ENCODE results near the gene KNG1. TPM values are rescaled to one million over a fixed set of nuclear protein-coding genes. Genes with fewer than 3 reads are reported as not detected.

Gene KNG1
- total RNA-seq, 1 experiment from 2014 or later: 0.25 TPM

DNA sequence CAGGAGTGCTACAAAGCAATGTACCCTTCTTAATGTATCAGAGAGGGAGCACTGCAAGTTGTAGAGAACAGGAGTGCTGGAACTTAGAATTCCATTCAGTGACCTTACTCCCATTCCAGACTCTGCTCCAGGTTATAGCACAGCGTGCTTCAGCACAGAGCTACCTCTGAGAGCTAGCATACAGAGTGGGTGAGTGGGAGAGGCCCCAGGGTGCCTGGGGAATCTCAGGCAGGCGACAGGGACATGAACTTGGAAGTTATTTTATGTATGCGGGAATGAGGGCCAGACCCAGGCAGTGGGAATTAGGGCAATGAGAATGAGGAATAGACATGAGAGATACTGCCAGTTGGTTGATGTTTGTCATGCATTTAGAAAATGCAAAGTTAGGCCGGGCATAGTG is 3.7 kb upstream of the KNG1 start (continued):
- TF ChIP-seq, protein P1, sequence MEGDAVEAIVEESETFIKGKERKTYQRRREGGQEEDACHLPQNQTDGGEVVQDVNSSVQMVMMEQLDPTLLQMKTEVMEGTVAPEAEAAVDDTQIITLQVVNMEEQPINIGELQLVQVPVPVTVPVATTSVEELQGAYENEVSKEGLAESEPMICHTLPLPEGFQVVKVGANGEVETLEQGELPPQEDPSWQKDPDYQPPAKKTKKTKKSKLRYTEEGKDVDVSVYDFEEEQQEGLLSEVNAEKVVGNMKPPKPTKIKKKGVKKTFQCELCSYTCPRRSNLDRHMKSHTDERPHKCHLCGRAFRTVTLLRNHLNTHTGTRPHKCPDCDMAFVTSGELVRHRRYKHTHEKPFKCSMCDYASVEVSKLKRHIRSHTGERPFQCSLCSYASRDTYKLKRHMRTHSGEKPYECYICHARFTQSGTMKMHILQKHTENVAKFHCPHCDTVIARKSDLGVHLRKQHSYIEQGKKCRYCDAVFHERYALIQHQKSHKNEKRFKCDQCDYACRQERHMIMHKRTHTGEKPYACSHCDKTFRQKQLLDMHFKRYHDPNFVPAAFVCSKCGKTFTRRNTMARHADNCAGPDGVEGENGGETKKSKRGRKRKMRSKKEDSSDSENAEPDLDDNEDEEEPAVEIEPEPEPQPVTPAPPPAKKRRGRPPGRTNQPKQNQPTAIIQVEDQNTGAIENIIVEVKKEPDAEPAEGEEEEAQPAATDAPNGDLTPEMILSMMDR (IDR thresholded peaks at IDR 0.05 in 2 of 3, conservative IDR thresholded peaks at IDR 0.05 in 1 of 3; ENCODE audit: borderline replicate concordance in 1 of 3, insufficient read depth in 1 of 3, low read depth in 2 of 3, low read length in 2 of 3): no peak
- TF ChIP-seq JUND (IDR thresholded peaks at IDR 0.05): no peak

GRCh38 chr3:186719945-186720739 is 3.0 kb downstream of the KNG1 start:
- H3K79me2 ChIP-seq (ENCODE audit: insufficient read depth, low read length): no peaks in the 10 kb centered on the region
- no peaks in the 10 kb centered on the region for H3K9me3 ChIP-seq (ENCODE audit: control insufficient read depth in 1 of 2, insufficient read depth in 1 of 2, low read depth in 1 of 2, low read length in 2 of 2)
- ChIA-PET RAD21 (ENCODE audit: low non-redundant PET in 1 of 2, low total read pairs in 2 of 2, uncharacterized antibody in 2 of 2, unreplicated experiment in 2 of 2) (no interaction called here), CTCF (no interaction called here), POLR2A (interaction anchor here (1.1 kb wide), 1 partner anchor 70 kb away, joined by 3 read pairs; no protein-coding TSS in a partner anchor)
- TF ChIP-seq EGR1 (IDR thresholded peaks at IDR 0.05; ENCODE audit: low read depth) (no peak), POLR2A (IDR thresholded peaks at IDR 0.05; ENCODE audit: borderline replicate concordance, extremely low read depth, insufficient read depth, insufficient read length) (no peak), ELF1 (IDR thresholded peaks at IDR 0.05; ENCODE audit: borderline replicate concordance, low read depth) (no peak), RAD21 (IDR thresholded peaks at IDR 0.05; ENCODE audit: low read depth) (no peak), SIN3A (IDR thresholded peaks at IDR 0.05; ENCODE audit: low read depth) (no peak), EZH2phosphoT487 (IDR thresholded peaks at IDR 0.05; ENCODE audit: borderline replicate concordance) (no peak), JUND (IDR thresholded peaks at IDR 0.05) (no peak), REST (IDR thresholded peaks at IDR 0.05; ENCODE audit: low read depth) (no peak), FOSL1 (IDR thresholded peaks at IDR 0.05; ENCODE audit: low read depth) (no peak), SRF (IDR thresholded peaks at IDR 0.05; ENCODE audit: low read depth) (no peak), POLR2AphosphoS5 (IDR thresholded peaks at IDR 0.05; ENCODE audit: low read depth, low read length) (no peak), YY1 (IDR thresholded peaks at IDR 0.05; ENCODE audit: extremely low read depth, insufficient replicate concordance, low read depth, low read length) (no peak), ZNF274 (IDR thresholded peaks at IDR 0.05; ENCODE audit: low read depth, low read length) (no peak), SP1 (IDR thresholded peaks at IDR 0.05; ENCODE audit: low read depth) (no peak), CBX3 (IDR thresholded peaks at IDR 0.05; ENCODE audit: low read depth) (no peak), TCF7L2 (IDR thresholded peaks at IDR 0.05; ENCODE audit: borderline replicate concordance, extremely low read depth, insufficient read depth, insufficient read length) (no peak), EZH2 (IDR thresholded peaks at IDR 0.05) (no peak)
- TF ChIP-seq, protein P2, sequence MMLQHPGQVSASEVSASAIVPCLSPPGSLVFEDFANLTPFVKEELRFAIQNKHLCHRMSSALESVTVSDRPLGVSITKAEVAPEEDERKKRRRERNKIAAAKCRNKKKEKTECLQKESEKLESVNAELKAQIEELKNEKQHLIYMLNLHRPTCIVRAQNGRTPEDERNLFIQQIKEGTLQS (IDR thresholded peaks at IDR 0.05): no peak
- TF ChIP-seq, protein P3, sequence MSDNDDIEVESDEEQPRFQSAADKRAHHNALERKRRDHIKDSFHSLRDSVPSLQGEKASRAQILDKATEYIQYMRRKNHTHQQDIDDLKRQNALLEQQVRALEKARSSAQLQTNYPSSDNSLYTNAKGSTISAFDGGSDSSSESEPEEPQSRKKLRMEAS (IDR thresholded peaks at IDR 0.05): no peak
- H3K4me1 ChIP-seq (ENCODE audit: control insufficient read depth in 1 of 2, insufficient read depth in 2 of 2, low read length in 2 of 2): no peaks in the 10 kb centered on the region
- intact Hi-C loops (cut with micrococcal nuclease): no loop called here
- no peaks in the 10 kb centered on the region for H4K20me1 ChIP-seq (ENCODE audit: insufficient read depth)
- no peak overlapping the region for H3K27ac ChIP-seq (ENCODE audit: low read depth, low read length)
- no TSS peak for BruUV-seq (replicated peaks)
- H3K4me2 ChIP-seq (ENCODE audit: low read length): no peak overlapping the region
- no peak for DNase-seq (ENCODE audit: low read depth, low spot score)
- no peak for ATAC-seq
- no peak overlapping the region for H2AFZ ChIP-seq (ENCODE audit: low read depth, low read length, poor library complexity, severe bottlenecking)
- no peaks in the 10 kb centered on the region for H3K36me3 ChIP-seq (ENCODE audit: control insufficient read depth in 1 of 2, insufficient read depth in 2 of 2, low read length in 2 of 2)
- no peak overlapping the region for H3K4me3 ChIP-seq (replicated peaks in 1 of 2; ENCODE audit: low read depth in 1 of 2, low read length in 2 of 2)
- H3K27me3 ChIP-seq (ENCODE audit: insufficient read depth, low read length): no peaks in the 10 kb centered on the region
- H3K9me2 ChIP-seq (ENCODE audit: insufficient read depth): no peaks in the 10 kb centered on the region
- no peak overlapping the region for H3K9ac ChIP-seq (ENCODE audit: low read length)

All from HCT116 (cell line).